Peyer's patch (tissue), 4 donors: Measurements from ENCODE around the gene CACNA1A.

ENCODE experiments used
- POLR2A ChIP-seq, 2 donors: fragments of 450-650 bp; IDR thresholded peaks; one replicate each; pipeline ENCODE4 v1.5.1; 2017; ENCODE audit warnings: antibody characterized with exemption in 2 of 2, mild to moderate bottlenecking in 2 of 2, moderate library complexity in 2 of 2
- TF ChIP-seq, protein P1 (sequence below), 6 experiments: fragments of 450-650 bp in 4 of 6; fragments of 200-600 bp in 2 of 6; sonication (generic) in 1 of 6; IDR thresholded peaks; one replicate each; pipeline ENCODE4 v1.5.1; 2017 to 2019; ENCODE audit warnings: antibody characterized with exemption in 6 of 6, mild to moderate bottlenecking in 3 of 6, moderate library complexity in 1 of 6

DNA sequence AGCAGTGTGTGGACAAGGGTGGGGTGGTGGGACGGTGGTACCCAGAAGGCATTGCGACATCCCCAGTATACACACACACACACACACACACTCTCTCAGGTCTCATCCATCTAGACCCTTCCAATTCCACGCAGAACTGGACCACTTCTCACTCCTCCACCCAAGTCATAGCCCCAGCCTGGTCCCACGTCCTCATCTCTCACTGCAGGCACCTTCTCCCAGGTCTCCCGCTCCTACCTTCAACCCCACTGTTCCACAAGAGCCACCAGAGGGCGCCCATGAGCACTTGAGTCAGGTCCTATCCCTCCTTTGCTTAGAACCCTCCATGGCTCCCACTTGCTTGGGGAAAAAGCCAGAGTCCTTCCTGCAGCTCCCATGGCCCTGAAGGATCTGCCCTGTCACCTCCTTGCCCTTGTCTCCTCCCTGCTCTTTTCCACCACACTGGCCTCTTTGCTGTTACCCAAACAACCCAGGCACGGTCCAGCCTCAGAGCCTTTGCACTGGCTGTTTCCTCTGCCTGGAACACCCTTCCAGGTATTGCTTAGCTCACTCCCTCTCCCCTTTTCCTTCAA, 293.4 kb downstream of the CACNA1A start:
- TF ChIP-seq, protein P1, sequence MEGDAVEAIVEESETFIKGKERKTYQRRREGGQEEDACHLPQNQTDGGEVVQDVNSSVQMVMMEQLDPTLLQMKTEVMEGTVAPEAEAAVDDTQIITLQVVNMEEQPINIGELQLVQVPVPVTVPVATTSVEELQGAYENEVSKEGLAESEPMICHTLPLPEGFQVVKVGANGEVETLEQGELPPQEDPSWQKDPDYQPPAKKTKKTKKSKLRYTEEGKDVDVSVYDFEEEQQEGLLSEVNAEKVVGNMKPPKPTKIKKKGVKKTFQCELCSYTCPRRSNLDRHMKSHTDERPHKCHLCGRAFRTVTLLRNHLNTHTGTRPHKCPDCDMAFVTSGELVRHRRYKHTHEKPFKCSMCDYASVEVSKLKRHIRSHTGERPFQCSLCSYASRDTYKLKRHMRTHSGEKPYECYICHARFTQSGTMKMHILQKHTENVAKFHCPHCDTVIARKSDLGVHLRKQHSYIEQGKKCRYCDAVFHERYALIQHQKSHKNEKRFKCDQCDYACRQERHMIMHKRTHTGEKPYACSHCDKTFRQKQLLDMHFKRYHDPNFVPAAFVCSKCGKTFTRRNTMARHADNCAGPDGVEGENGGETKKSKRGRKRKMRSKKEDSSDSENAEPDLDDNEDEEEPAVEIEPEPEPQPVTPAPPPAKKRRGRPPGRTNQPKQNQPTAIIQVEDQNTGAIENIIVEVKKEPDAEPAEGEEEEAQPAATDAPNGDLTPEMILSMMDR (IDR thresholded peaks at IDR 0.05): peak; percentile 35 to 69 (median 54)
- TF ChIP-seq POLR2A (IDR thresholded peaks at IDR 0.05): no peak
